Activated naive CD4-positive, alpha-beta T cell treated with anti-CD3 and anti-CD28 coated beads for 36 hours (primary cell): Measurements from ENCODE around the gene IL36B. TPM values are rescaled to one million over a fixed set of nuclear protein-coding genes. Genes with fewer than 3 reads are reported as not detected.

Experiments
- CTCF ChIA-PET: fragments of 350-600 bp; sonication (Branson Sonifier 250); formaldehyde crosslinking; loops from one replicate; lab custom pipeline; 2021; ENCODE audit warnings: antibody characterized with exemption; lab: Charles Lee
- DNase-seq: peaks from one replicate; pipeline ENCODE4 v3.0.0-alpha.2; 2020
- H3K27ac Mint-ChIP-seq: one replicate; pipeline ENCODE4 v1.8.0; 2021; ENCODE audit warnings: mild to moderate bottlenecking, mixed read lengths
- H3K27me3 Mint-ChIP-seq: one replicate; pipeline ENCODE4 v1.8.0; 2021; ENCODE audit warnings: low read depth, mixed read lengths
- H3K36me3 Mint-ChIP-seq: one replicate; pipeline ENCODE4 v1.8.0; 2021; ENCODE audit warnings: low read depth, mixed read lengths
- H3K4me1 Mint-ChIP-seq: one replicate; pipeline ENCODE4 v1.8.0; 2021; ENCODE audit warnings: low read depth, mixed read lengths
- H3K4me3 Mint-ChIP-seq: one replicate; pipeline ENCODE4 v1.8.0; 2021; ENCODE audit warnings: mild to moderate bottlenecking, moderate library complexity, mixed read lengths
- H3K9me3 Mint-ChIP-seq: one replicate; pipeline ENCODE4 v1.8.0; 2021; ENCODE audit warnings: mixed read lengths
- intact Hi-C: fragments of 100-400 bp; cut with micrococcal nuclease; formaldehyde crosslinking; loops from one replicate; pipeline ENCODE4 v1.15.1; 2023
- total RNA-seq, 2 experiments: library from RNA; stranded (reverse); gene quantifications; one replicate each; pipeline ENCODE4 v1.2.3, GENCODE V29; 2021

The IL36B gene
- total RNA-seq, 2 experiments from 2014 or later, result not detected

DNA sequence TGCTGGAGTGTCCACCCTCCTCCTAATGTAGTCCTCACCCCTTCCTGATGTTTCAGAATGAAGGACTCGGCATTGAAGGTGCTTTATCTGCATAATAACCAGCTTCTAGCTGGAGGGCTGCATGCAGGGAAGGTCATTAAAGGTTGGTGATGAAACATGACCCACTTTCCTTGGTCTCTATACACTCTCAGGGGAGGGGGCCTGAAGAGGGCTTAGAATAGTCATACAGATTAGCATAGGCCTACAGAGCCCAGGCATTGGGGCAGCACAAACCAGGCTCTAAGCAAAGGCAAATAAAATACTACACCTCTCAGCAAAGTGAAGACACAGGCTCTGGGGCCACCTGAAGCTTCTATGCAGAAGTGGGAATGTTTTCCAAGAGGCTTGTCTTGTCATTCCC is 8.1 kb upstream of the IL36B start:
- intact Hi-C loops, result no loop called here
- DNase-seq, result no peak
- H3K9me3 Mint-ChIP-seq, result peaks cover 7% of the 10 kb centered on the region
- H3K4me3 Mint-ChIP-seq, result no peak overlapping the region
- CTCF ChIA-PET, result no interaction called here
- H3K27me3 Mint-ChIP-seq, result no peaks in the 10 kb centered on the region
- peaks cover 11% of the 10 kb centered on the region for H3K4me1 Mint-ChIP-seq
- no peak overlapping the region for H3K27ac Mint-ChIP-seq
- H3K36me3 Mint-ChIP-seq, result peaks cover 6% of the 10 kb centered on the region

DNA sequence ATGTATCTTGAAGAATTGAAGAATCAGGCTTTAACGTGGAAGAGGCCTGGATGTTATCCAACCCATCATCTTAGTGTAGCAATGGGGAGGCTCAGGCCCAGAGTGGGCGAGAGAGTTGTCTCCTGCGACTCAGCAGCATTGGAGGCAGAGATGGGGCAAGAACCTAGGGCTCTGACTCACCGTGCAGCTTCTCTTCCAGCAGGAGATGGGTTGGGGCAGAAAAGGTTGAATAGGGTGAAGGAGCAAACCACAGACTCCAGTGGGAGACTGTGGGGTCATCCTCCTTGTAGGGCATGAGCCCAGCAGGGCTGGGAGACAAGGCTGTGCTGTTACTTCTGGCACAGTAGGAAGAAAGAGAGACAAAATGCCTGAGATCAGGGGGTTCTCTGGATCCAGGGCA is 7.7 kb upstream of the IL36B start:
- Mint-ChIP-seq H3K4me3 (no peak overlapping the region), H3K27me3 (no peaks in the 10 kb centered on the region), H3K9me3 (peaks cover 11% of the 10 kb centered on the region), H3K36me3 (peaks cover 10% of the 10 kb centered on the region), H3K4me1 (peaks cover 11% of the 10 kb centered on the region), H3K27ac (no peak overlapping the region)
- no peak for DNase-seq
- CTCF ChIA-PET, result no interaction called here
- intact Hi-C loops, result no loop called here

DNA sequence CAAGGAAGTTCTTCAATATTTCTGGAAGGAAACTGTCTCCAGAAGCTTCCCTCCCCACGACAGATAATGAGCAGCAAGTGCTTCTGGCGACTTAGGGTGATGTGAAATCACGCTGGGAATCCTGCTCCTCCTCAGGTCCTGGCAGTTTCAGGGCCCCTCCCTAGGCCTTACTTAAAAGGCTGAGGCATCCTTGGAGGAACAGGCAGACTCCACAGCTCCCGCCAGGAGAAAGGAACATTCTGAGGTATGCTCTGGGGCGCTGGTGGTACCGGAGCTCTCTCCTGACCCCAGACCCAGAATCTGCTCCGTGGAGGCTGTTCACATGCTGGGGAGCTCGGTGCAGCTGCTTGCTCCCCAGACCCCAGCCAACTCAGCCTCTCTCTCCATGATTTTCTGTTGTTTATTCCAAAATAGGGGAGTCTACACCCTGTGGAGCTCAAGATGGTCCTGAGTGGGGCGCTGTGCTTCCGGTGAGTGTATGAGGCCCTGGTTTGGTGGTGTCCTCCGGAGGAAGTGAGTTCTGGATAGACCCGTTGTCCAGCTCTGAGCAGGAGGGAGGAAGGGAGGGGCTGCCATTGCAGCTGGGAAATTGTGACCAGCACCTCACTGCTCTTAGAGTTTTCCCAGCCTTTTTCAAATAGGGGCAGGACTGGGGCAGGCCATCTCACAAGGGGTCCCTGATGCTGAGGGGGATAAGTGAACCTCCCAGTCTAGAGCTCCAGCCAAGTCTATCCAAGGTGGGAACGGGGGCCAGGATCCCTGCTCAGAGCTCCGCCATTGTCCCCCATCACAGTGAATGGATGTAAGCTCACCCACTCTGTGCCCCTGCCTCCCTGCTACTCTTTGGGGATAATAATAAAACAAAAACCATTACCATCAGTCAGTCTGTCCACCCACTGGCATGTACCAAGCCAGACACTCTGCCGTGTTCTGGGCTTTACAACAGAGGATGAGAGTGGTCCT is 6.6 kb upstream of the IL36B start, which contains the start of gene IL36RN:
Gene IL36RN (plus strand): TSS at position 201 of the 963 bp plus-strand sequence. CDS start 241 bp downstream, at position 442.
- Mint-ChIP-seq H3K27me3 (no peaks in the 10 kb centered on the region), H3K9me3 (peaks cover 22% of the 10 kb centered on the region), H3K36me3 (peaks cover 11% of the 10 kb centered on the region), H3K4me1 (peaks cover 11% of the 10 kb centered on the region), H3K4me3 (no peak within 1 kb of the TSS), H3K27ac (no peak within 1 kb of the TSS)
- intact Hi-C loops, result loop anchor here (5.0 kb wide), 1 partner anchor 62 kb away; no protein-coding TSS in a partner anchor
- CTCF ChIA-PET, result interaction anchor here (0.6 to 1.7 kb wide), 2 partner anchors 14 to 21 kb away, joined by 4 read pairs; no protein-coding TSS in a partner anchor
- DNase-seq, result no peak

- H3K4me1 Mint-ChIP-seq, result peaks cover 13% of the 10 kb centered on the region
- intact Hi-C loops, result loop anchor here (5.0 kb wide), 1 partner anchor 61 kb away; no protein-coding TSS in a partner anchor
- H3K36me3 Mint-ChIP-seq, result peaks cover 11% of the 10 kb centered on the region
- no peaks in the 10 kb centered on the region for H3K27me3 Mint-ChIP-seq
- H3K27ac Mint-ChIP-seq, result no peak overlapping the region
- H3K9me3 Mint-ChIP-seq, result peaks cover 26% of the 10 kb centered on the region
- CTCF ChIA-PET, result interaction anchor here (1.7 kb wide), 1 partner anchor 22 kb away, joined by 4 read pairs; no protein-coding TSS in a partner anchor
- H3K4me3 Mint-ChIP-seq, result no peak overlapping the region
- DNase-seq, result no peak
These were observed 5.8 kb upstream of the IL36B start for GRCh38 chr2:113058411-113058994.

DNA sequence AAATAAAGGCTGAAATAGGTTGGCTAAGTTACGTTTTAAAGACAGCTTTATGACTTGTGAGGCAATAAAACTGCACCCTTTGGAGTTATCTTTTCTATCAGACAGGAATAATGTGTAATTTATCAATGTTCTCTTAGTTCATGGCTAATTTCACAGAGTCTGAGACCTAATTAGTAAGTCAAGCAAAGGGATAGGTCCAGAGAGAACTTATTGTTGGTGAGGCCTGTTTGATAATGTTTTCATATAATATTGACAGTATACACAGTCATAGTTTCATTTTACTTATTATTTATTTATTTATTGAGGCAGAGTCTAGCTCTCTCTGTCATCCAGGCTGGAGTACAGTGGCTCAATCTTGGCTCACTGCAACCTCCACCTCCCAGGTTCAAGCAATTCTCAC is 4.5 kb upstream of the IL36B start:
- no peak overlapping the region for H3K27ac Mint-ChIP-seq
- CTCF ChIA-PET, result interaction anchor here (0.7 to 1.2 kb wide), 3 partner anchors 21 to 165 kb away, joined by 3 to 4 read pairs (median 4); no protein-coding TSS in a partner anchor
- intact Hi-C loops, result loop anchor here (5.0 kb wide), 1 partner anchor 60 kb away; no protein-coding TSS in a partner anchor
- H3K9me3 Mint-ChIP-seq, result peaks cover 26% of the 10 kb centered on the region
- DNase-seq, result no peak
- H3K36me3 Mint-ChIP-seq, result peaks cover 13% of the 10 kb centered on the region
- no peaks in the 10 kb centered on the region for H3K27me3 Mint-ChIP-seq
- H3K4me3 Mint-ChIP-seq, result no peak overlapping the region
- peaks cover 13% of the 10 kb centered on the region for H3K4me1 Mint-ChIP-seq

DNA sequence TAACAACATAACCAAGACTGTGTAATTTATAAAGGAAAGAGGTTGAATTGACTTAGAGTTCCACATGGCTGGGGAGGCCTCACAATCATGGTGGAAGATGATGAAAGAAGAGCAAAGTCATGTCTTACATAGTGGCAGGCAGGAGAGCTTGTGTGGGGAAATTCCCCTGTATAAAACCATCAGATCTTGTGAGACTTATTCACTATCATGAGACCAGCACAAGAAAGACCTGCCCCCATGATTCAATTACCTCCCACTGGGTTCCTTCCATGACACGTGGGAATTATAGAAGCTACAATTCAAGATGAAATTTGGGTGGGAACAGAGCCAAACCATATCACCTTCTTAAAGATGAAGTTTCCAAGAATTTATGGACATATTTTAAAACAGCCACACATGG is 3.9 kb upstream of the IL36B start:
- H3K27ac Mint-ChIP-seq, result peak overlapping the region; percentile 77

DNA sequence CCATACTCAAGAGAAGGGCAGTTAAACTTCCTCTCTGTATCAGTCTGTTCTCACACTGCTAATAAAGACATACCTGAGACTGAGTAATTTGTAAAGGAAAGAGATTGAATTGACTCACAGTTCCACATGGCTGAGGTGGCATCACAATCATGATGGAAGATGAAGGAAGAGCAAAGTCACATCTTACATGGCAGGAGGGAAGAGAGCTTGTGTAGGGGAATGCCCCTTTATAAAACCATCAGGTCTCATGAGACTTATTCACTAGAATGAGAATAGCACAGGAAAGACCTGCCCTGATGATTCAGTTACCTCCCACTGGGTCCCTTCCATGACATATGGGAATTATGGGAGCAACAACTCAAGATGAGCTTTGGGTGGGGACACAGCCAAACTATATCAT is 1.4 kb upstream of the IL36B start:
- Mint-ChIP-seq H3K4me1 (peaks cover 13% of the 10 kb centered on the region), H3K4me3 (no peak overlapping the region), H3K27me3 (no peaks in the 10 kb centered on the region), H3K9me3 (peaks cover 27% of the 10 kb centered on the region), H3K36me3 (peaks cover 13% of the 10 kb centered on the region), H3K27ac (no peak overlapping the region)
- no peak for DNase-seq
- intact Hi-C loops, result no loop called here
- CTCF ChIA-PET, result interaction anchor here (0.6 kb wide), 1 partner anchor 53 kb away, joined by 3 read pairs; no protein-coding TSS in a partner anchor

More for the DNA sequence above, 3.9 kb upstream of the IL36B start:
- peak; percentile 10 for DNase-seq
- H3K36me3 Mint-ChIP-seq, result peaks cover 13% of the 10 kb centered on the region
- peaks cover 13% of the 10 kb centered on the region for H3K4me1 Mint-ChIP-seq
- intact Hi-C loops, result loop anchor here (5.0 kb wide), 1 partner anchor 59 kb away; no protein-coding TSS in a partner anchor
- H3K4me3 Mint-ChIP-seq, result no peak overlapping the region
- peaks cover 26% of the 10 kb centered on the region for H3K9me3 Mint-ChIP-seq
- CTCF ChIA-PET, result interaction anchor here (0.7 to 1.2 kb wide), 3 partner anchors 22 to 165 kb away, joined by 3 to 4 read pairs (median 4); no protein-coding TSS in a partner anchor
- H3K27me3 Mint-ChIP-seq, result no peaks in the 10 kb centered on the region

- H3K9me3 Mint-ChIP-seq, result peaks cover 27% of the 10 kb centered on the region
- H3K4me3 Mint-ChIP-seq, result no peak overlapping the region
- H3K4me1 Mint-ChIP-seq, result peaks cover 13% of the 10 kb centered on the region
- H3K27me3 Mint-ChIP-seq, result no peaks in the 10 kb centered on the region
- no peak for DNase-seq
- peaks cover 13% of the 10 kb centered on the region for H3K36me3 Mint-ChIP-seq
- no peak overlapping the region for H3K27ac Mint-ChIP-seq
- intact Hi-C loops, result no loop called here
- CTCF ChIA-PET, result no interaction called here
These were observed 999 bp upstream of the IL36B start for GRCh38 chr2:113053666-113054065.

DNA sequence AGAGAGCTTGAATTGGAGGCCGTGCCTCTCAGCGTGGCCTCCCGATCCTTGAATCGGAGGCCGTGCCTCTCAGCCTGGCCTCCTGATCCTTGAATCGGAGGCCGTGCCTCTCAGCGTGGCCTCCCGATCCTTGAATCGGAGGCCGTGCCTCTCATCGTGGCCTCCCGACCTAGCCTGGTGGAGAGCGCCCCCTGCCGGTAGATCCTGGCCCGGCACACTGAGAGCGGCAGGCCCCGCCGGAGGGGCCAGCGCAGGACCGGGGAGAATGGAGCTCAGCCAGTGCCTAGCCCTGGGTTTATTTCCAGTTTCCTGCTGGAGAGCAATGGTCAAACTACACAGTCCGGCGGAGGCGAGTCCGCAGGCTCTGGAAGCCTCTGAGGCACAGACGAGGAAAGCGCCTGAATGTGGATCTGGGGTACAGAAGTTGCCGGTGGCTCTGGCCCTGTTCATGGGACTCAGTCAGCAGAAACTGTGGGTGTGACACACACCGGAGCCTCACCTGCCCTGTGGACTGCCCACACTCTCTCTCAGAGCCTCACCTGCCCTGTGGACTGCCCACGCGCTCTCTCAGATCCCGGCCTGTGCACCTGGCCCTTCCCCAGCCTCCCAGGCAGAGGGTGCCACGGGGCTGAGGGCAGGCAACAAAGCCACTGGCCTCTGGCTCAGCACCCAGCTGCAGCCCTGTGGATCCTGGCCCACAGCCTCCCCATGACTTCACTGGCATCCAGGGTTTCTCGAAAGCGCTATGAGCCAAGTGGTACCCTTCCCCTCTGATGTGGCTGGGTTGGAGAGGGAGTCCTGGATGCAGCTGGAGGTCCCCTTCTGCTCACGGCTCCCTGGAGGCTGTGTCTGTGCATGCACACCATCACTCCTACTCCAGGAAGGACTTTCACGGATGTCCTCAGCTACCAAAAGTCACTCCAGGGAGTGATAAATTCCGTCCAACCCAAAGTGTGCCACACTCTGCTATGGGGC is 1.5 kb downstream of the IL36B start:
- peaks cover 11% of the 10 kb centered on the region for H3K36me3 Mint-ChIP-seq
- no peak for DNase-seq
- CTCF ChIA-PET, result interaction anchor here (0.8 to 1.2 kb wide), 4 partner anchors 39 to 302 kb away, joined by 3 read pairs; no protein-coding TSS in a partner anchor
- H3K27me3 Mint-ChIP-seq, result no peaks in the 10 kb centered on the region
- H3K27ac Mint-ChIP-seq, result no peak overlapping the region
- H3K9me3 Mint-ChIP-seq, result peaks cover 24% of the 10 kb centered on the region
- H3K4me3 Mint-ChIP-seq, result no peak overlapping the region
- intact Hi-C loops, result no loop called here
- H3K4me1 Mint-ChIP-seq, result peaks cover 4% of the 10 kb centered on the region

- Mint-ChIP-seq H3K36me3 (no peaks in the 10 kb centered on the region), H3K4me3 (no peak overlapping the region), H3K27me3 (no peaks in the 10 kb centered on the region), H3K9me3 (peaks cover 3% of the 10 kb centered on the region), H3K27ac (no peak overlapping the region), H3K4me1 (no peaks in the 10 kb centered on the region)
- DNase-seq, result no peak
- intact Hi-C loops, result no loop called here
- CTCF ChIA-PET, result no interaction called here
These were observed 6.2 kb downstream of the IL36B start for GRCh38 chr2:113046465-113046864.

DNA sequence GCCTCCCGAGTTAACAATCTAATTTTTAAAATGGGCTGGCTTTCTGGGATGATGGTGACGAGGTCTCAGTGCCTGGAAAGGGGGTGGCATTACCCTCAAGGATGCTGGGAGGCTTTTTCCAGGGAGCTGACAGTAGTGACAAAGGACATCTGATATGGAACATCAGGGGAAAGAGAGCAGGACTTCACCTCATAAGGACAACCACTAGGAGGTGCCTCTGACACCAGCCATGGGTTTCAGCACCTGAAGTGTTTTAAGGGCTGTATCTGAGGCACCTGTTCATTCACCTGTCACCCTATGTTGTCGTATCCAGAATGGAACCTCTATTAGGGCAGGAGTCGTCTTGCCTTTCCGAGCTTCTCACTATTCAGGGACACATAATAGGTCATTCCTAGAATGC is 10.8 kb downstream of the IL36B start:
- no peak for DNase-seq
- Mint-ChIP-seq H3K4me3 (no peak overlapping the region), H3K27me3 (no peaks in the 10 kb centered on the region), H3K36me3 (no peaks in the 10 kb centered on the region), H3K9me3 (peaks cover 2% of the 10 kb centered on the region), H3K4me1 (no peaks in the 10 kb centered on the region), H3K27ac (no peak overlapping the region)
- CTCF ChIA-PET, result no interaction called here
- intact Hi-C loops, result no loop called here
